GM12865 (cell line): ENCODE data around the gene PDGFC.

Experiments
- DNase-seq: peaks from one replicate; pipeline ENCODE4 v3.0.0; 2010; ENCODE audit warnings: low read depth
- H3K4me3 ChIP-seq: 2 replicates; pipeline ENCODE4 v1.5.1; 2011; ENCODE audit warnings: mild to moderate bottlenecking, low read depth, low read length, control low read depth
- CTCF ChIP-seq: IDR thresholded peaks from 2 replicates; pipeline ENCODE4 v1.5.1; 2011; ENCODE audit warnings: low read length, control low read depth, low read depth, inconsistent platforms; ENCODE audit not compliant: insufficient read depth; ENCODE audit errors: missing control alignments

The PDGFC gene

GRCh38 chr4:156971676-156972378 lies at the start of gene PDGFC:
Gene PDGFC, minus strand, starts transcription at chr4:156971799. Its CDS starts 896 bp downstream, at chr4:156970903.
- no peak for TF ChIP-seq CTCF
- no peak within 1 kb of the TSS for H3K4me3 ChIP-seq
- no peak for DNase-seq

GRCh38 chr4:157020882-157021281 lies 49.3 kb upstream of the PDGFC start:
- DNase-seq: no peak
- no peak for TF ChIP-seq CTCF
- H3K4me3 ChIP-seq: no peak overlapping the region

GRCh38 chr4:157018920-157019490 lies 47.4 kb upstream of the PDGFC start:
- DNase-seq: no peak
- no peak for TF ChIP-seq CTCF
- H3K4me3 ChIP-seq: no peak overlapping the region

- no peak for TF ChIP-seq CTCF
- no peak overlapping the region for H3K4me3 ChIP-seq
- peak; percentile 10 for DNase-seq
These were observed 43.3 kb upstream of the PDGFC start for GRCh38 chr4:157014621-157015591.

- no peak overlapping the region for H3K4me3 ChIP-seq
- TF ChIP-seq CTCF: no peak
- no peak for DNase-seq
These were observed 42.1 kb upstream of the PDGFC start for GRCh38 chr4:157013656-157014055.

- TF ChIP-seq CTCF: no peak
- no peak overlapping the region for H3K4me3 ChIP-seq
- DNase-seq: no peak
These were observed 41.2 kb upstream of the PDGFC start for GRCh38 chr4:157012781-157013180.
